ENCODE measurements around the gene BCL11A. TPM values are rescaled to one million over a fixed set of nuclear protein-coding genes. Genes with fewer than 3 reads are reported as not detected.

Gene BCL11A
- polyA plus RNA-seq, 1 donor = 15.1 TPM

GRCh38 chr2:60486067-60486466, 67.4 kb downstream of the BCL11A start:
- DNase-seq = no peak

GRCh38 chr2:60485550-60485949, 67.9 kb downstream of the BCL11A start:
- DNase-seq = no peak

- no peak for DNase-seq
Observed at GRCh38 chr2:60485055-60485454, 68.4 kb downstream of the BCL11A start.

- DNase-seq = no peak
Observed at GRCh38 chr2:60484133-60484645, 69.3 kb downstream of the BCL11A start.

GRCh38 chr2:60483401-60483800, 70.1 kb downstream of the BCL11A start:
- DNase-seq = no peak

GRCh38 chr2:60482222-60482621, 71.2 kb downstream of the BCL11A start:
- DNase-seq = no peak

- DNase-seq = no peak
Observed at GRCh38 chr2:60481257-60481656, 72.2 kb downstream of the BCL11A start.

- no peak for DNase-seq
Observed at GRCh38 chr2:60480089-60480773, 73.2 kb downstream of the BCL11A start.

- no peak for DNase-seq
Observed at GRCh38 chr2:60479226-60480088, 74.0 kb downstream of the BCL11A start.

GRCh38 chr2:60478660-60479059, 74.8 kb downstream of the BCL11A start:
- DNase-seq = no peak

- DNase-seq = no peak
Observed at GRCh38 chr2:60476206-60476954, 77.1 kb downstream of the BCL11A start.

- no peak for DNase-seq
Observed at GRCh38 chr2:60475123-60475830, 78.2 kb downstream of the BCL11A start.

GRCh38 chr2:60474301-60474700, 79.2 kb downstream of the BCL11A start:
- no peak for DNase-seq

- no peak for DNase-seq
Observed at GRCh38 chr2:60473546-60473945, 79.9 kb downstream of the BCL11A start.

- DNase-seq = no peak
Observed at GRCh38 chr2:60472663-60473289, 80.7 kb downstream of the BCL11A start.

GRCh38 chr2:60472041-60472440, 81.4 kb downstream of the BCL11A start:
- DNase-seq = no peak

GRCh38 chr2:60470340-60470739, 83.1 kb downstream of the BCL11A start:
- no peak for DNase-seq

GRCh38 chr2:60469536-60470317, 83.7 kb downstream of the BCL11A start:
- DNase-seq = no peak

- DNase-seq = no peak
Observed at GRCh38 chr2:60468382-60469085, 84.9 kb downstream of the BCL11A start.

- no peak for DNase-seq
Observed at GRCh38 chr2:60466161-60466702, 87.2 kb downstream of the BCL11A start.
